Smooth muscle cell (in vitro differentiated cells): ENCODE data around the gene IL17D. TPM values are rescaled to one million over a fixed set of nuclear protein-coding genes. Genes with fewer than 3 reads are reported as not detected.

Experiments used
- DNase-seq: peaks from one replicate; lab custom pipeline; 2025; ENCODE audit not compliant: unreplicated experiment; lab: John Stamatoyannopoulos, UW
- H2AFZ ChIP-seq: fragments of 200-600 bp; sonication (generic); 2 replicates; pipeline ENCODE4 v1.6.0; 2016; ENCODE audit warnings: antibody characterized with exemption, low read depth, mild to moderate bottlenecking
- H3F3A ChIP-seq: fragments of 200-600 bp; sonication (generic); 2 replicates; pipeline ENCODE4 v1.6.0; 2017; ENCODE audit warnings: antibody characterized with exemption, low read depth
- H3K27ac ChIP-seq: fragments of 200-600 bp; sonication (generic); 2 replicates; pipeline ENCODE4 v1.5.1; 2016; ENCODE audit warnings: low read depth, mild to moderate bottlenecking
- H3K27me3 ChIP-seq: fragments of 200-600 bp; sonication (generic); 2 replicates; pipeline ENCODE4 v1.6.1; 2016; ENCODE audit warnings: low read depth, mild to moderate bottlenecking
- H3K36me3 ChIP-seq: fragments of 200-600 bp; sonication (generic); 2 replicates; pipeline ENCODE4 v1.5.1; 2016; ENCODE audit warnings: low read depth
- H3K4me1 ChIP-seq: fragments of 200-600 bp; sonication (generic); 2 replicates; pipeline ENCODE4 v1.5.1; 2016; ENCODE audit warnings: low read depth
- H3K4me2 ChIP-seq: fragments of 200-600 bp; sonication (generic); 2 replicates; pipeline ENCODE4 v1.6.0; 2016; ENCODE audit warnings: mild to moderate bottlenecking
- H3K4me3 ChIP-seq: fragments of 200-600 bp; sonication (generic); 2 replicates; pipeline ENCODE4 v1.5.1; 2016; ENCODE audit warnings: mild to moderate bottlenecking
- H3K79me2 ChIP-seq: fragments of 200-600 bp; sonication (generic); 2 replicates; pipeline ENCODE4 v1.6.0; 2016; ENCODE audit warnings: low read depth, mild to moderate bottlenecking
- H3K9ac ChIP-seq: fragments of 200-600 bp; sonication (generic); 2 replicates; pipeline ENCODE4 v1.6.0; 2016; ENCODE audit warnings: low read depth
- H3K9me3 ChIP-seq: fragments of 200-600 bp; sonication (generic); replicated peaks from 2 replicates; pipeline ENCODE4 v1.5.1; 2016; ENCODE audit warnings: low read depth
- H4K20me1 ChIP-seq: fragments of 200-600 bp; sonication (generic); 2 replicates; pipeline ENCODE4 v1.6.0; 2016; ENCODE audit warnings: low read depth
- CTCF ChIP-seq: fragments of 200-600 bp; sonication (generic); IDR thresholded peaks from 2 replicates; pipeline ENCODE4 v1.5.1; 2017; ENCODE audit warnings: borderline replicate concordance, mild to moderate bottlenecking, antibody characterized with exemption; ENCODE audit not compliant: insufficient read depth, poor library complexity, severe bottlenecking
- WGBS: methylation state at CpG from one replicate; pipeline ENCODE4 v1.1.7; 2016; ENCODE audit warnings: low lambda C conversion rate; 5-methylcytosine and 5-hydroxymethylcytosine counted together
- polyA plus RNA-seq: library from polyadenylated mRNA; unstranded; fragments of >200 nt; fragmentation: Nextera tagmentation; extraction: Ambion mirVana; gene quantifications from 2 replicates; pipeline ENCODE4 v1.2.1, GENCODE V29; 2016
- total RNA-seq: library from RNA; depleted of rRNA; stranded (reverse); fragments of >200 nt; gene quantifications from 2 replicates; pipeline ENCODE4 v1.2.3, GENCODE V29; 2014

Gene IL17D
- total and polyA plus RNA-seq, 2 experiments from 2014 or later: 4.1 to 7.0 TPM

DNA sequence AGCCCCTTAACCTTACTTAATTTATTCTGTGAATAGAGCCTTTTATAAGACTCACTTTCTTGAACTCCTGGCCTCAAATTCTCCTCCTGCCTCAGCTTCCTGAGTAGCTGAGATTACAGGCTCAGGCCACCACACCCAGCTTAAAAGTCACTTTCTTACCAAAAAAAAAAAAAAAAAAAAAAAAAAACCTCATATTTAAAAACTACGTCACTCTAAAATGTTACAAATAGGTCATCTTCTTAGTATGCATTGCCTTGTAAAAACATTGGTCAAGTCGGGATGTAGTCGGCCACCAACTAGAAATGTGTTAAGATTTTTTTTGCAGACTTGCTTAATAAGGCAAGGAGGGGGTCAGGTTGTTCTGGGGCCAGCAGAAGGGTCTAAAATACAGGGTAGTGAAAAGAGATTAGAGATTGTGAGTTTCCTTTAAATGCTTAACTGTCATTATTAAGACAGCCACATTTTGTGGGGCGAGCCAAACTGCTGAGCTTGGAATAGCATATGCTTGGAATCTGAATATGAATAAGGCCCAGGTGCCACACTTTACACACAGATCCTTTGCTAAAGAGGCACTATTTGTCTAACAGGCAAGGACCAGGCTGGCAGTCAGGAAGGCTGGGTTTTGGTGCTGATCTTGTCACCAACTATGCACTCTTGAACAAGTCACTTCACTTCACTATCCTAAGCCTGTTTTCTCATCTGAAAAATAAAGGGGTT lies 16.5 kb upstream of the IL17D start:
- Histone ChIP-seq H3F3A (no peaks in the 10 kb centered on the region), H3K27me3 (no peaks in the 10 kb centered on the region), H3K9ac (no peak overlapping the region), H3K9me3 (no peaks in the 10 kb centered on the region), H3K4me2 (no peak overlapping the region), H3K79me2 (no peaks in the 10 kb centered on the region), H2AFZ (no peak overlapping the region), H3K4me3 (no peak overlapping the region), H3K27ac (no peak overlapping the region), H3K4me1 (peaks cover under 1% of the 10 kb centered on the region), H4K20me1 (no peaks in the 10 kb centered on the region), H3K36me3 (no peaks in the 10 kb centered on the region)
- 72% methylated on average over 4 of the region's 4 CpGs for WGBS
- DNase-seq: no peak
- TF ChIP-seq CTCF: no peak

GRCh38 chr13:20689291-20689690 lies 14.2 kb upstream of the IL17D start:
- H3K4me2 ChIP-seq: no peak overlapping the region
- no peaks in the 10 kb centered on the region for H4K20me1 ChIP-seq
- no peak overlapping the region for H3K4me3 ChIP-seq
- no peak overlapping the region for H3K27ac ChIP-seq
- TF ChIP-seq CTCF: no peak
- H3K9me3 ChIP-seq: no peaks in the 10 kb centered on the region
- no peak overlapping the region for H2AFZ ChIP-seq
- no peaks in the 10 kb centered on the region for H3F3A ChIP-seq
- WGBS: 61% methylated on average over 3 of the region's 3 CpGs
- DNase-seq: no peak
- no peaks in the 10 kb centered on the region for H3K79me2 ChIP-seq
- no peaks in the 10 kb centered on the region for H3K4me1 ChIP-seq
- no peaks in the 10 kb centered on the region for H3K36me3 ChIP-seq
- no peaks in the 10 kb centered on the region for H3K27me3 ChIP-seq
- no peak overlapping the region for H3K9ac ChIP-seq

DNA sequence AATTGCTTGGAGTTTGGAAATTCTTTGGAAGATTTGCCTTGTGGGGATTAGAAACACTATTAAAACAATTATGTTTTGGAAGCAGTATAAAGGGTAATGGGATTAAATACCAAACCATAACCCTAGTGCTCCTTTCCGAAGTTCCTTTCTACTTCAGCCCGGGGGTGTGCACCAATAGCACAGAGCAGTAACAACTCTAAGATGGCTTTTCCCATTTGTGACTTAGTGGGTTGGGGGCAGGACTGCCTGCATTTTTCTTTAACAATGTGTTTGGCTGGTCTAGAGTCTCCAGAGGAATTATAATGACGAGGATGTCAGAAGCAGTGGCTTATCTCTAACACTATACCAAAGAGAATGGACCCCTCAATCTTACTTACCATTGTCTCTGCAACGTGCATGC lies 11.9 kb upstream of the IL17D start:
- H3K4me3 ChIP-seq: no peak overlapping the region
- H3K4me1 ChIP-seq: no peaks in the 10 kb centered on the region
- H3K9me3 ChIP-seq: no peaks in the 10 kb centered on the region
- H3F3A ChIP-seq: no peaks in the 10 kb centered on the region
- 67% methylated on average over 4 of the region's 4 CpGs for WGBS
- H4K20me1 ChIP-seq: no peaks in the 10 kb centered on the region
- no peak for DNase-seq
- no peak overlapping the region for H3K9ac ChIP-seq
- H2AFZ ChIP-seq: no peak overlapping the region
- no peak overlapping the region for H3K4me2 ChIP-seq
- H3K36me3 ChIP-seq: no peaks in the 10 kb centered on the region
- no peaks in the 10 kb centered on the region for H3K27me3 ChIP-seq
- no peak overlapping the region for H3K27ac ChIP-seq
- no peak for TF ChIP-seq CTCF
- H3K79me2 ChIP-seq: no peaks in the 10 kb centered on the region

GRCh38 chr13:20696073-20696472 lies 7.4 kb upstream of the IL17D start:
- no peak overlapping the region for H3K4me3 ChIP-seq
- H3K79me2 ChIP-seq: no peaks in the 10 kb centered on the region
- no peak for TF ChIP-seq CTCF
- H3K9ac ChIP-seq: no peak overlapping the region
- H3K27ac ChIP-seq: no peak overlapping the region
- no peaks in the 10 kb centered on the region for H3K4me1 ChIP-seq
- no peaks in the 10 kb centered on the region for H3F3A ChIP-seq
- H3K9me3 ChIP-seq: no peaks in the 10 kb centered on the region
- no peak overlapping the region for H3K4me2 ChIP-seq
- no peak for DNase-seq
- no peak overlapping the region for H2AFZ ChIP-seq
- no peaks in the 10 kb centered on the region for H3K36me3 ChIP-seq
- H4K20me1 ChIP-seq: no peaks in the 10 kb centered on the region
- WGBS: 36% methylated on average over 4 of the region's 4 CpGs
- no peaks in the 10 kb centered on the region for H3K27me3 ChIP-seq
